HepG2 (cell line): Measurements from ENCODE around the gene KPNA4. TPM values are rescaled to one million over a fixed set of nuclear protein-coding genes. Genes with fewer than 3 reads are reported as not detected.

Experiments
- ATAC-seq: fragments of 200-7000 bp; cut with Tn5 transposase; 3 replicates; pipeline ENCODE4 v1.9.1; 2020; ENCODE audit warnings: mild to moderate bottlenecking, moderate library complexity
- BruUV-seq: library from RNA; stranded (reverse); fragments of 400-500 nt; replicated peaks from 2 replicates; lab custom pipeline; 2021; lab: Mats Ljungman, UMichigan
- CTCF ChIA-PET: fragments of 300-600 bp; formaldehyde crosslinking; extraction: SDS; loops from one replicate; lab custom pipeline; 2021; ENCODE audit warnings: low total read pairs, inconsistent platforms, low intra/inter-chr PET ratio; lab: Yijun Ruan, JAX
- POLR2A ChIA-PET: fragments of 350-600 bp; sonication (Branson Sonifier 250); formaldehyde crosslinking; loops from one replicate; lab custom pipeline; 2020; ENCODE audit warnings: antibody characterized with exemption, inconsistent platforms; lab: Yijun Ruan, JAX
- DNase-seq: peaks from one replicate; pipeline ENCODE4 v3.0.0-alpha.2; 2015; ENCODE audit warnings: low spot score
- FAIRE-seq: peaks from 3 replicates; lab custom pipeline; 2011; peaks lifted over from hg19 to GRCh38; lab: Jason Lieb, UNC
- H2AFZ ChIP-seq: one replicate; pipeline ENCODE4 v1.6.1; 2011; ENCODE audit warnings: low read length, inconsistent platforms
- H3K27ac ChIP-seq: fragments of 300-600 bp; 3 replicates; pipeline ENCODE4 v1.8.0; 2011; ENCODE audit warnings: mixed run types, mild to moderate bottlenecking, mixed read lengths, low read length, inconsistent platforms; ENCODE audit not compliant: insufficient read depth; ENCODE audit errors: extremely low read length
- H3K27me3 ChIP-seq, 2 experiments: fragments of 200-600 bp in 1 of 2; 2 replicates in 1 of 2; 3 replicates in 1 of 2; pipeline versions ENCODE4 v1.6.0 to v1.8.0; 2011; ENCODE audit warnings: low read length in 2 of 2, mild to moderate bottlenecking in 2 of 2, moderate library complexity in 2 of 2, inconsistent platforms in 1 of 2; ENCODE audit not compliant: insufficient read depth in 2 of 2, control insufficient read depth in 1 of 2
- H3K36me3 ChIP-seq, 2 experiments: fragments of 200-600 bp in 1 of 2; replicated peaks in 1 of 2; 2 replicates in 1 of 2; 3 replicates in 1 of 2; pipeline versions ENCODE4 v1.5.1 to v1.8.0; 2011; ENCODE audit warnings: low read length in 2 of 2, inconsistent platforms in 1 of 2; ENCODE audit not compliant: insufficient read depth in 2 of 2, control insufficient read depth in 1 of 2
- H3K4me1 ChIP-seq: 2 replicates; pipeline ENCODE4 v1.5.1; 2012; ENCODE audit warnings: low read length, inconsistent platforms; ENCODE audit not compliant: insufficient read depth
- H3K4me2 ChIP-seq: 2 replicates; pipeline ENCODE4 v1.6.0; 2011; ENCODE audit warnings: low read depth, low read length, inconsistent platforms
- H3K4me3 ChIP-seq, 3 experiments: fragments of 200-600 bp in 1 of 3; sonication (generic), shearing (Covaris generic) in 1 of 3; replicated peaks in 1 of 3; 2 replicates each; pipeline ENCODE4 v1.5.1; 2011 to 2016; ENCODE audit warnings: low read length in 3 of 3, inconsistent platforms in 2 of 3, low read depth in 2 of 3, mild to moderate bottlenecking in 2 of 3, control low read depth in 1 of 3, mixed read lengths in 1 of 3; ENCODE audit not compliant: insufficient read depth in 1 of 3
- H3K79me2 ChIP-seq: one replicate; pipeline ENCODE4 v1.6.1; 2011; ENCODE audit warnings: low read length, inconsistent platforms; ENCODE audit not compliant: insufficient read depth
- H3K9ac ChIP-seq: 2 replicates; pipeline ENCODE4 v1.6.0; 2011; ENCODE audit warnings: mild to moderate bottlenecking, low read depth, low read length, inconsistent platforms; ENCODE audit not compliant: insufficient read depth
- H3K9me3 ChIP-seq: 2 replicates; pipeline ENCODE4 v1.5.1; 2012; ENCODE audit warnings: mild to moderate bottlenecking, low read length
- H4K20me1 ChIP-seq: 2 replicates; pipeline ENCODE4 v1.6.0; 2011; ENCODE audit warnings: inconsistent platforms, mild to moderate bottlenecking, low read length, moderate library complexity; ENCODE audit not compliant: insufficient read depth
- CBX5 ChIP-seq: sonication (generic); formaldehyde crosslinking; IDR thresholded peaks from 2 replicates; pipeline ENCODE4 v1.4.0; 2020; ENCODE audit warnings: missing genetic modification reagents, borderline replicate concordance
- HMG20B ChIP-seq: conservative IDR thresholded peaks from 2 replicates; pipeline ENCODE4 v1.6.1; 2016; ENCODE audit warnings: missing genetic modification reagents, missing compliant biosample characterization
- KLF15 ChIP-seq: sonication (generic); formaldehyde crosslinking; IDR thresholded peaks from 2 replicates; pipeline ENCODE4 v1.8.1; 2023; ENCODE audit warnings: borderline replicate concordance, mild to moderate bottlenecking, inconsistent platforms, missing genetic modification reagents, mixed read lengths
- NFATC3 ChIP-seq: sonication (generic); formaldehyde crosslinking; IDR thresholded peaks from 2 replicates; pipeline ENCODE4 v1.5.1; 2020; ENCODE audit warnings: mild to moderate bottlenecking, missing genetic modification reagents
- RBM22 ChIP-seq: fragments of 200-400 bp; formaldehyde crosslinking; optimal IDR thresholded peaks from 2 replicates; pipeline ENCODE3; 2017; ENCODE audit warnings: mild to moderate bottlenecking, low read length, moderate library complexity
- ZFP1 ChIP-seq: IDR thresholded peaks from 2 replicates; pipeline ENCODE4 v1.6.1; 2016
- ZNF335 ChIP-seq: sonication (generic); formaldehyde crosslinking; IDR thresholded peaks from 2 replicates; pipeline ENCODE4 v1.4.0; 2020; ENCODE audit warnings: missing genetic modification reagents
- ZNF567 ChIP-seq: sonication (generic); formaldehyde crosslinking; IDR thresholded peaks from 2 replicates; pipeline ENCODE4 v1.8.1; 2023; ENCODE audit warnings: mild to moderate bottlenecking, missing genetic modification reagents, borderline replicate concordance
- ZNF879 ChIP-seq: sonication (generic); formaldehyde crosslinking; IDR thresholded peaks from 2 replicates; pipeline ENCODE4 v1.8.1; 2023; ENCODE audit warnings: missing genetic modification reagents
- WGBS: methylation state at CpG from one replicate; pipeline ENCODE4 v1.1.6; 2017; ENCODE audit warnings: low lambda C conversion rate; 5-methylcytosine and 5-hydroxymethylcytosine counted together
- in situ Hi-C: cut with HindIII; loops from 2 replicates; pipeline ENCODE4 v1.10.0; 2017; ENCODE audit warnings: low pct_unique_long_range_greater_than_20kb; ENCODE audit not compliant: extremely low pct_ligation_motif_present
- intact Hi-C: fragments of 100-400 bp; cut with micrococcal nuclease; formaldehyde crosslinking; loops from one replicate; pipeline ENCODE4 v1.10.0; 2022; ENCODE audit not compliant: unreplicated experiment
- polyA plus RNA-seq, 8 experiments: library from polyadenylated mRNA; depleted of rRNA in 3 of 8; stranded (reverse) in 7 of 8; unstranded in 1 of 8; fragments of >200 nt; fragmentation: Illumina TruSeq in 4 of 8; extraction: Trizol in 4 of 8; gene quantifications; 2 replicates each; pipeline versions ENCODE4 v1.2.1 to v1.2.3, GENCODE V29; 2011 to 2016; ENCODE audit warnings: low read depth in 4 of 8, missing spikeins in 1 of 8, mixed read lengths in 1 of 8; ENCODE audit not compliant: insufficient read depth in 1 of 8
- total RNA-seq, 5 experiments: library from RNA; depleted of rRNA; stranded (reverse); fragments of >200 nt; fragmentation: Illumina TruSeq; extraction: Trizol; gene quantifications; 2 replicates each; pipeline ENCODE4 v1.2.3, GENCODE V29; 2016; ENCODE audit warnings: low read depth in 1 of 5
- TF ChIP-seq, protein P1 (sequence below): sonication (generic); formaldehyde crosslinking; IDR thresholded peaks from 2 replicates; pipeline ENCODE4 v1.5.1; 2020; ENCODE audit warnings: mild to moderate bottlenecking, missing genetic modification reagents
- TF ChIP-seq, protein P2 (sequence below): sonication (generic); formaldehyde crosslinking; IDR thresholded peaks from 2 replicates; pipeline ENCODE4 v1.4.0; 2020; ENCODE audit warnings: missing genetic modification reagents
- TF ChIP-seq, protein P3 (sequence below): sonication (generic); formaldehyde crosslinking; IDR thresholded peaks from 2 replicates; pipeline ENCODE4 v1.4.0; 2020; ENCODE audit warnings: missing genetic modification reagents
- TF ChIP-seq, protein P4 (sequence below): IDR thresholded peaks from 2 replicates; pipeline ENCODE4 v1.6.1; 2012; ENCODE audit warnings: low read depth, low read length, improper control_type of control experiment

The KPNA4 gene
- total and polyA plus RNA-seq, 2 of the 13 experiments (the other 11 are each of a cell fraction or from before 2014, with no cell fraction given): 9.9 to 27.9 TPM

DNA sequence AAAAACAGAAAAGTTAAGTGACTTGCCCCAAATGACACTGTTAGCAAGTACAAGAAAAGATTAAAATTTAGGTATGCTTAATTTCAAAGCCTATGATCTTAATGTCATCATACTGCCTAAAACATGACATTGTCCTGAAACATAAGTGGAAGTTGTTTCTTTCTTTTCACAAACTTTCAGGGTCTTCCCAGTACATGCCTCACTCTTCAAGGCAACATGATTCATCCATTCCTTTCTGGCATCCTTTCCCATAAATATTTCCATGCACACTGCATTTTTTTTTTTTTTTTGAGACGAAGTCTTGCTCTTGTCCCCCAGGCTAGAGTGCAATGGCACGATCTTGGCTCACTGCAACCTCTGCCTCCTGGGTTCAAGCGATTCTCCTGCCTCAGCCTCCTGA lies 42.5 kb upstream of the KPNA4 start:
- ATAC-seq (no peak), FAIRE-seq (no peak), DNase-seq (no peak)
- Histone ChIP-seq H3K9ac (no peak overlapping the region), H3K79me2 (no peaks in the 10 kb centered on the region), H3K27ac (no peak overlapping the region), H3K4me2 (no peak overlapping the region), H3K36me3 (no peaks in the 10 kb centered on the region), H3K4me3 (no peak overlapping the region), H3K9me3 (no peaks in the 10 kb centered on the region), H2AFZ (no peak overlapping the region), H4K20me1 (no peaks in the 10 kb centered on the region), H3K4me1 (peaks cover 8% of the 10 kb centered on the region; the same call in 1 of the 2 replicates), H3K27me3 (no peaks in the 10 kb centered on the region)
- WGBS: 6% methylated on average over 3 of the region's 3 CpGs
- CTCF ChIA-PET: no interaction called here
- no peak for TF ChIP-seq RBM22
- TF ChIP-seq NFATC3 (CRISPR knock-in tag): no peak
- TF ChIP-seq ZNF879 (CRISPR knock-in tag): no peak
- TF ChIP-seq CBX5: no peak
- no peak for TF ChIP-seq HMG20B (CRISPR knock-in tag)
- no peak for TF ChIP-seq ZFP1
- TF ChIP-seq ZNF567: no peak
- TF ChIP-seq, protein P1, sequence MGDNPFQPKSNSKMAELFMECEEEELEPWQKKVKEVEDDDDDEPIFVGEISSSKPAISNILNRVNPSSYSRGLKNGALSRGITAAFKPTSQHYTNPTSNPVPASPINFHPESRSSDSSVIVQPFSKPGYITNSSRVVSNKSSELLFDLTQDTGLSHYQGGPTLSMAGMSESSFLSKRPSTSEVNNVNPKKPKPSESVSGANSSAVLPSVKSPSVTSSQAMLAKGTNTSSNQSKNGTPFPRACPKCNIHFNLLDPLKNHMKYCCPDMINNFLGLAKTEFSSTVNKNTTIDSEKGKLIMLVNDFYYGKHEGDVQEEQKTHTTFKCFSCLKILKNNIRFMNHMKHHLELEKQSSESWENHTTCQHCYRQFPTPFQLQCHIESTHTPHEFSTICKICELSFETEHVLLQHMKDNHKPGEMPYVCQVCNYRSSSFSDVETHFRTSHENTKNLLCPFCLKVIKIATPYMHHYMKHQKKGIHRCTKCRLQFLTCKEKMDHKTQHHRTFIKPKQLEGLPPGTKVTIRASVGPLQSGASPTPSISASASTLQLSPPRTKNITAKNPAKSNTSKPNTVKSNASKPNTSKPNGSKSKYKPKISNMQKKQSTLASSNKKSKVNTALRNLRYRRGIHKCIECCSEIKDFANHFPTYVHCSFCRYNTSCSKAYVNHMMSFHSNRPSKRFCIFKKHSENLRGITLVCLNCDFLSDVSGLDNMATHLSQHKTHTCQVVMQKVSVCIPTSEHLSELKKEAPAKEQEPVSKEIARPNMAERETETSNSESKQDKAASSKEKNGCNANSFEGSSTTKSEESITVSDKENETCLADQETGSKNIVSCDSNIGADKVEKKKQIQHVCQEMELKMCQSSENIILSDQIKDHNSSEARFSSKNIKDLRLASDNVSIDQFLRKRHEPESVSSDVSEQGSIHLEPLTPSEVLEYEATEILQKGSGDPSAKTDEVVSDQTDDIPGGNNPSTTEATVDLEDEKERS (CRISPR knock-in tag): no peak
- TF ChIP-seq, protein P2, sequence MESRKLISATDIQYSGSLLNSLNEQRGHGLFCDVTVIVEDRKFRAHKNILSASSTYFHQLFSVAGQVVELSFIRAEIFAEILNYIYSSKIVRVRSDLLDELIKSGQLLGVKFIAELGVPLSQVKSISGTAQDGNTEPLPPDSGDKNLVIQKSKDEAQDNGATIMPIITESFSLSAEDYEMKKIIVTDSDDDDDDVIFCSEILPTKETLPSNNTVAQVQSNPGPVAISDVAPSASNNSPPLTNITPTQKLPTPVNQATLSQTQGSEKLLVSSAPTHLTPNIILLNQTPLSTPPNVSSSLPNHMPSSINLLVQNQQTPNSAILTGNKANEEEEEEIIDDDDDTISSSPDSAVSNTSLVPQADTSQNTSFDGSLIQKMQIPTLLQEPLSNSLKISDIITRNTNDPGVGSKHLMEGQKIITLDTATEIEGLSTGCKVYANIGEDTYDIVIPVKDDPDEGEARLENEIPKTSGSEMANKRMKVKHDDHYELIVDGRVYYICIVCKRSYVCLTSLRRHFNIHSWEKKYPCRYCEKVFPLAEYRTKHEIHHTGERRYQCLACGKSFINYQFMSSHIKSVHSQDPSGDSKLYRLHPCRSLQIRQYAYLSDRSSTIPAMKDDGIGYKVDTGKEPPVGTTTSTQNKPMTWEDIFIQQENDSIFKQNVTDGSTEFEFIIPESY (CRISPR knock-in tag): no peak
- no peak for TF ChIP-seq KLF15 (CRISPR knock-in tag)
- TF ChIP-seq, protein P3, sequence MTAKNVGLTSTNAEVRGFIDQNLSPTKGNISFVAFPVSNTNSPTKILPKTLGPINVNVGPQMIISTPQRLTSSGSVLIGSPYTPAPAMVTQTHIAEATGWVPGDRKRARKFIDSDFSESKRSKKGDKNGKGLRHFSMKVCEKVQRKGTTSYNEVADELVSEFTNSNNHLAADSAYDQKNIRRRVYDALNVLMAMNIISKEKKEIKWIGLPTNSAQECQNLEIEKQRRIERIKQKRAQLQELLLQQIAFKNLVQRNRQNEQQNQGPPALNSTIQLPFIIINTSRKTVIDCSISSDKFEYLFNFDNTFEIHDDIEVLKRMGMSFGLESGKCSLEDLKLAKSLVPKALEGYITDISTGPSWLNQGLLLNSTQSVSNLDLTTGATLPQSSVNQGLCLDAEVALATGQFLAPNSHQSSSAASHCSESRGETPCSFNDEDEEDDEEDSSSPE (CRISPR knock-in tag): no peak
- TF ChIP-seq, protein P4, sequence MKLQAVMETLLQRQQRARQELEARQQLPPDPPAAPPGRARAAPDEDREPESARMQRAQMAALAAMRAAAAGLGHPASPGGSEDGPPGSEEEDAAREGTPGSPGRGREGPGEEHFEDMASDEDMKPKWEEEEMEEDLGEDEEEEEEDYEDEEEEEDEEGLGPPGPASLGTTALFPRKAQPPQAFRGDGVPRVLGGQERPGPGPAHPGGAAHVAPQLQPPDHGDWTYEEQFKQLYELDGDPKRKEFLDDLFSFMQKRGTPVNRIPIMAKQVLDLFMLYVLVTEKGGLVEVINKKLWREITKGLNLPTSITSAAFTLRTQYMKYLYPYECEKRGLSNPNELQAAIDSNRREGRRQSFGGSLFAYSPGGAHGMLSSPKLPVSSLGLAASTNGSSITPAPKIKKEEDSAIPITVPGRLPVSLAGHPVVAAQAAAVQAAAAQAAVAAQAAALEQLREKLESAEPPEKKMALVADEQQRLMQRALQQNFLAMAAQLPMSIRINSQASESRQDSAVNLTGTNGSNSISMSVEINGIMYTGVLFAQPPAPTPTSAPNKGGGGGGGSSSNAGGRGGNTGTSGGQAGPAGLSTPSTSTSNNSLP: no peak
- TF ChIP-seq ZNF335 (CRISPR knock-in tag): no peak
- BruUV-seq: no TSS peak
- in situ Hi-C loops (no loop called here), intact Hi-C loops (no loop called here)
- POLR2A ChIA-PET: no interaction called here
